SU-DHL-6 (cell line): ENCODE measurements around the gene LRRC74A.

ENCODE experiments used
- EZH2phosphoT487 ChIP-seq: fragments of 200-600 bp; sonication (generic), shearing (Covaris generic); conservative IDR thresholded peaks from 2 replicates; pipeline ENCODE4 v1.6.1; 2018; ENCODE audit warnings: mild to moderate bottlenecking, antibody characterized with exemption, low read length, moderate library complexity, mixed read lengths
- TF ChIP-seq, protein P1 (sequence below): fragments of 200-600 bp; sonication (generic); IDR thresholded peaks from one replicate; pipeline ENCODE4 v1.5.1; 2017; ENCODE audit warnings: antibody characterized with exemption, mild to moderate bottlenecking, low read length, moderate library complexity; ENCODE audit not compliant: insufficient read depth, poor library complexity, severe bottlenecking

GRCh38 chr14:76891391-76891790 is 65.2 kb downstream of the LRRC74A start:
- TF ChIP-seq, protein P1, sequence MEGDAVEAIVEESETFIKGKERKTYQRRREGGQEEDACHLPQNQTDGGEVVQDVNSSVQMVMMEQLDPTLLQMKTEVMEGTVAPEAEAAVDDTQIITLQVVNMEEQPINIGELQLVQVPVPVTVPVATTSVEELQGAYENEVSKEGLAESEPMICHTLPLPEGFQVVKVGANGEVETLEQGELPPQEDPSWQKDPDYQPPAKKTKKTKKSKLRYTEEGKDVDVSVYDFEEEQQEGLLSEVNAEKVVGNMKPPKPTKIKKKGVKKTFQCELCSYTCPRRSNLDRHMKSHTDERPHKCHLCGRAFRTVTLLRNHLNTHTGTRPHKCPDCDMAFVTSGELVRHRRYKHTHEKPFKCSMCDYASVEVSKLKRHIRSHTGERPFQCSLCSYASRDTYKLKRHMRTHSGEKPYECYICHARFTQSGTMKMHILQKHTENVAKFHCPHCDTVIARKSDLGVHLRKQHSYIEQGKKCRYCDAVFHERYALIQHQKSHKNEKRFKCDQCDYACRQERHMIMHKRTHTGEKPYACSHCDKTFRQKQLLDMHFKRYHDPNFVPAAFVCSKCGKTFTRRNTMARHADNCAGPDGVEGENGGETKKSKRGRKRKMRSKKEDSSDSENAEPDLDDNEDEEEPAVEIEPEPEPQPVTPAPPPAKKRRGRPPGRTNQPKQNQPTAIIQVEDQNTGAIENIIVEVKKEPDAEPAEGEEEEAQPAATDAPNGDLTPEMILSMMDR, result no peak
- no peak for TF ChIP-seq EZH2phosphoT487
